ENCODE data around the gene PITPNC1. TPM values are rescaled to one million over a fixed set of nuclear protein-coding genes. Genes with fewer than 3 reads are reported as not detected.
"Not testable (repeated sequence)": the region's sequence is repeated elsewhere in the genome, so short reads cannot be mapped to it uniquely, and the experiment has no call there.

The PITPNC1 gene
- total RNA-seq, 1 experiment from 2014 or later = 6.4 TPM

DNA sequence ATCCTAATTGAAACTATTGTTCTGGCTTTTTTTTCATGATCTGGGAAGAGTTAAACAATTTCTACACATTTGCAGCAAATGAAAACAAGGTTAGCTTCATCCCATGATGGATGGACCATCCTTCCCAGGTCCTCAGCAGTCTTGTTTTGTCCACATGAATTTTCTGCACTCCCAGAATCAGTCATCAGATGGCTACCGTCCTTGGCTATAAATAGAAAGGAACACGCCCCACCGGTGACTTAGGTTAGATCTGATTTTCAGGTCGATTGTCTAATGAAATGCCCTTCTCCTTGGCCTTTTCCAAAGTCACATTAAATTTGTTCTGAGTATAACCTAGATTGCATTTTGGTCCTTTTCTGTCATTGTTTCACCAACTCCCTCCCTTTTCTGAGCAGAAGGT is 299.2 kb downstream of the PITPNC1 start:
- DNase-seq (ENCODE audit: low read depth) = no peak

DNA sequence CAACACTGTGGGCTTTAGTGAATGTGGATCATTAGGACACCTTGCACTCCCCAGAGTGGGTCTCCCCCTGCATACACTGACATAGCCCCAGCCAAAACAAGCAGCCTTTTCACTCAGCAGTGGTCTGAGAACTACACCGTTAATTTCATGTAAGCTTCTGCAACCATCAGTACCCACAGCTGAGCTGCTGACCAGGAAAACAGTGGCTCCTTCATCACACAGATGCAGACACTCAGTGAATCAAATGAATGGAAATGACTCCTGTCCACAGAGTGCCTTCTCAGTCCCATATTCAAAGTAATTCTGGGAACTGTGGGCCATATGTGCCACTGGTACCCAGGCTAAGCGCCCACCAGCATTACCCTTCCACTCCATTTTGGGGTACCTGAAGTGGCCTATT is 301.3 kb downstream of the PITPNC1 start:
- no peak for DNase-seq (ENCODE audit: low read depth)

DNA sequence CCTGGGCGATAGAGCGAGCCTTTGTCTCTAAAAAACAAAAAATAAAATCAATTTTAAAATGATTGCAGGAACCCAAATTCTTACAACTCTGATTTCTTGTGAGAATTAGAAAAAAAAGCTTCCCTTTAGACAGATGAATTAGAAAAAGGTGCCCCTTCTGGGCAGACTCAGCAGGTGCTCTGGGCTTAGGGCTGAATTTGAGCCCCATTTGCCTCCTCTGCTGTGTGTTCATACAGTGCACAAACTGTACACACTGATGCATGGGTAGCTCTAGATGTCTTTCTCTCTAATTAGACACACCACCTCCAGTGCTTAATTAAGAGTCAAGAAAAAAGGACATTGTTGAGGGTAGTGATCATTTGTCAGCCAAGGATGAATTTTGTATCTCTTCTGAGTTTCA is 302.1 kb downstream of the PITPNC1 start:
- DNase-seq (ENCODE audit: low read depth) = no peak

DNA sequence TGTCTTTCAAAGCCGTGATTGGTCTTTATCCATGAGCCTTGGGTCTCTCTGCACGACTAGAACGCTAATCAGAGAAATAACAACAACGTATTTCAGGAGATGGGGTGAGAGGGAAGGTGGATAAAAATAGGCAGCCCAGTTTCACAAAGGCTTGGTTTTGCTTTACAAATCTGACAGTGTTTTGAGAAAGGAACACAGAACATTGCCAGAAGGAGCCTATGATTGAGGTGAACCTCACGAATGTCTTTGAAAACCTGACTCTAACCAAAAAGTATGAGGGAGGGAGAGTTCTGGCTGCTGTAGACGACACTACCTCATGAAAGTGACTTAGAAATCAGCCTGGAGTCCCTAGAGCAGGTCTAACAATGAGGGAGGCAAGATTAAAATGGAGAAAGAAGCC is 302.6 kb downstream of the PITPNC1 start:
- no peak for DNase-seq (ENCODE audit: low read depth)

DNA sequence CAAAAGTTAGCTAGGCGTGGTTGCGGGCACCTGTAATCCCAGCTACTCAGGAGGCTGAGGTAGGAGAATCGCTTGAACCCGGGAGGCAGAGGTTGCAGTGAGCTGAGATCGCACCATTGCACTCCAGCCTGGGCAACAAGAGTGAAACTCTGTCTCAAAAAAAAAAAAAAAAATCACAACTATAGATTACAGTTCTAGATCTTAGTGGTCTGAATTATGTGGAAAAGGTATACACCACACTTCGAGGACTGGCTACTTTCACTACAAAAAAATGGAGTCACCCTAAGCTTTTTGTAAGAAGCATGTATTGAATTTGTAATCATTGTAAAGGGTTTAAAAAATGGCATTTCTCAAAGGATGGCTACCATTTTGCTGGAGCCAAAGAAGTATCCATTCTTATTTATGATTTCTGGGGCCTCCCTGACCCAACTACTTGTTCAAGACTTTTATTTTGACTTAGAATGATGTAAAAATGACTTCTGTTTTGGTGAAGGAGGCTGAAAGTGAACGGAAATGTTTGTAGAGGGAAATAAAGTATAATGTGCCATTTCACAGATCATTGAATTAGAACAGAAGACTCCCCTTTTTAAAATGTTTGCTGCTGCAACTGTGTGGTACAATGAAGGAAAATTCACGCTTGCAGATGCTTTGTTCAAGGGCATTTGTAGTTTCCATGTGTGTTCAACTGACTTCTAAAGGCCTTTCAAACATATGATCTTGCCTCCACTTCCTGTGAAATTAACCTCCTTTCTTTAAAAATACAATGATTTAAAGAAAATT is 303.6 kb downstream of the PITPNC1 start:
- DNase-seq (ENCODE audit: low read depth) = no peak

DNA sequence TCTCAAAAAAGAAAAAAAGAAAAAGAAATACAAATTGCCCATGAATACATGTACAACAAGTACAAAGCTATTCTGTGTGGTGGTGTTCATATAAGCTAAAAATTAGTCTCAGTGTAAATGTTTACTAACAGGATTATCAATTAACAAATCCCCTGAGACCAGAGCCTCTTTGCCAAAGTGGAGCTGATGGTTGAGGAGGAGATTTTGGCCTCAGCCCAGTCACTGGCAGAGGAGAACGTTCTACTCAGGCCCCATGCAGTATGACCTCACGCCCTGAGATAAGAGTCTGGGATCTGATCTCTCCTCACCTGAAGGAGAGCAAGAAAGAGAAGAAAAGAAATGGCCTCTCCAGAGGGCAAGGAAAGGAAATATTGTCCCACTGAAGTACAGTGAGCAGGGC is 305.1 kb downstream of the PITPNC1 start:
- no peak for DNase-seq (ENCODE audit: low read depth)

DNA sequence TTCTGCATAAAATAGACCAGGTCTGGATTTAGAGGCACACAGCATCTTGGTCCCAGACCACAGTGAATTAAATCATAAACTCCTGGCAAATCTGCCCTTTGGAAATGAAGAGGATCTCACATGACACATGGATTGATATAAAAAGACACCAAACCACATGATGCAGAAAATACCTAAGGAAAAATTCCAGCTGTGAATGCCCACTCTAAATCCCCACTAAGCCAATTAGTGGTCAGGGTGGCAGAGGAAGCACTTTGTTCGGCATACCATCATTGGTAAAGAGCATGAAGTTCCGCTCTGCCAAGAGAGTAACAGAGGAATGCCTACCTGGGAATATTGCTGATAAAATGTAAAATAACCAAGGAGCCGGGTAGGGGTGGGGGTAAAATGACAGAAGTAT is 308.3 kb downstream of the PITPNC1 start:
- no peak for DNase-seq (ENCODE audit: low read depth)

DNA sequence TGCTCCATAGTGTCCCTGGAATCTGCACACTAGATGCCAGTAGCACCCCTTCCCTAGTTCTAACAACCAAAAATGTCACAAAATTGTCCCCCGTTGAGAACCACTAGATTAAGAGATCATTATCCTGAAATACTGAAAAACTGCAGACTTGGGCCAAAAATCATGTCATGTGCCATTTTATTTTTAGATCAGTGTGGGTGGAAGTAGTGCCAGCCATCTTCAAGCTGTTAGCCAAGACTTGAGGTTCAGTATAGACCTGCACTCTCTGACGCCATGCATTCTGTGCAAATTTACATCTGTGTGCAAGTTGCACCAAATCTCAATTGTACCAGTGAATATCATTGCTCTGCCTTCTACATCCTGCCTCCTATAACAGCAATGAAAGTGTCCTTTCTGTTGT is 309.2 kb downstream of the PITPNC1 start:
- DNase-seq (ENCODE audit: low read depth) = no peak

DNA sequence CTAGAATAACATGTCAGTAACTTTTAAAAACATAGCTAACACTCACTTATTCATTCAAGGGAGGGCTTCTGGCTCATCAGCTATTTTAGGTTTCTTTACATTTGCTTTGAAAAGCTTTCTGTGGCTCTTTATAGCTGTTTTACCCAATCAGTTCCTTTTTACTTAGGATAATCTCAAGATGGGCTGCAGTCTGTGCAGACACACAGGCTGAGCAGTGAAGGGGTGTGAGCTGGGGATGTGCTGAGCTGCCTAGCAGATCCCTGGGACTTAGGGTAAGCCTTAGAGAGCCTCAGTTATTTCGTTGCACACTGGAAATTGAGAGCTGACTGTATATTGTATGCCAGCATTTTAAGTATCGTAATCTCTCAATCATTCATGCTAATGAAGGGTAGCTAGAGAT is 310.4 kb downstream of the PITPNC1 start:
- no peak for DNase-seq (ENCODE audit: low read depth)

DNA sequence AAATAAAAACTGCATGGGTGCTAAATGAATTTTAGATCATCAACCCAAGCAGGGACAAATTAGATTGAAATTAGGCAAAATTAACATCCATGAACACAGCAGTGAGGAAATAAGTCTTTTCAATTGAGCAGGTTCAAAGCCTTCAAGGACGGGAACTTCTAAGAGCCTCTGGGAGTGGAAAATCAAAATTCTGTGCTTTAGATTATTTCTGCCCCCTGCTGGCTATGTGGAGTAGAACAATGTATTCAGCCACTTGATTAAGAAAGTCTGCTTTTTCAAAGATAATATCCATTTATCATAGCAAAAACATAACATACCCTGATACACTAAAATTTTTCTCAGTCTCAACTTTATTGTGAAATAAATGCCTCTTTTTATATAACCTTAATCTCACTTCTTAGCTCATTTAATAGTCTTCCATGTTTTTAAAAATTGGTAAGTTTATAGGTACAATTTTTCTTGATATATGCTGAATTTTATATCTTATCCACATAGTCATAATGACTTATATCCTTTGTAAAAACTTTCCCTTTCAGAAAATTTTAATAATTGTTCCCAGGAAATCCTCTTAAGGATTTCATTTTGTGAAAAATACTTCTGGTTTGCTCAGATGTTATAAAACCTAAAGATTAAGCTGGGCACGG is 312.6 kb downstream of the PITPNC1 start:
- peak; percentile 49 for DNase-seq (ENCODE audit: low read depth)

DNA sequence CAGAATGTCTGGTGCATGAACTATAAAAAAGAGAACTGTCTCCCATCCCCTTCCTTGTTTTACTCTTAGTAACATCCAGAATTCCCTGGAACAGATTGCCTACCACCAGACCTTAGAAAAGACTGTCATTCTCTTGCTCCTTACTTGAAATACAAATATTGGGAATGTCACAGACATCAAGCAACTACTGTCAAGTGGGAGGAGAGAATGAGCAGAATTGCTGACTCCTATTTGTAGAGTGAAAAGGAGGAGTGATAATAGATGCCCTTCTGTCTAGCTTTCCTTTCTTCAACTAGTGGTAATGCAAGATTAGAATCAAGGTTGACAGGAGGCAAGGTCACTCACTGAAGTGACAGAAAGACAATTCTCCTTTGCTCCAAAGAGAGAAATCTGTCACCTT is 316.7 kb downstream of the PITPNC1 start:
- DNase-seq (ENCODE audit: low read depth) = no peak

DNA sequence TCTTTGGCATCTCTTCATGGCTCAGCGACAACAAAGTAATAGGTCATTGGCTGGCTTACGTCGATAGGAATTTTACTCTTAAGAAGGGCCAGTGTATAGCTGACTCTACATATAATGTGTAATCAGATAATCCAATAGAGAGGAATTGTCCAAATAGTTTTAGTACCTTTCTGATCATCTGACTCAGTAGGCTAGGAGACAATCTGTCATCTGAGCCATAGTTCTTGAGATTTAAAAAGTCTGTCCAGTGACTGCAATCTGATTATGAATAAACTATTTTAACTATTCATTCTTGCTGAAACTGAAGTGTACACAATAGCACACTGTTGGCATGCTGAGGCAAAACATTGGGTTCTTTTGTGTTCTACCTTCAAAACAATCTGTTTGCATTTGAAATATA is 319.3 kb downstream of the PITPNC1 start:
- DNase-seq (ENCODE audit: low read depth) = no peak

DNA sequence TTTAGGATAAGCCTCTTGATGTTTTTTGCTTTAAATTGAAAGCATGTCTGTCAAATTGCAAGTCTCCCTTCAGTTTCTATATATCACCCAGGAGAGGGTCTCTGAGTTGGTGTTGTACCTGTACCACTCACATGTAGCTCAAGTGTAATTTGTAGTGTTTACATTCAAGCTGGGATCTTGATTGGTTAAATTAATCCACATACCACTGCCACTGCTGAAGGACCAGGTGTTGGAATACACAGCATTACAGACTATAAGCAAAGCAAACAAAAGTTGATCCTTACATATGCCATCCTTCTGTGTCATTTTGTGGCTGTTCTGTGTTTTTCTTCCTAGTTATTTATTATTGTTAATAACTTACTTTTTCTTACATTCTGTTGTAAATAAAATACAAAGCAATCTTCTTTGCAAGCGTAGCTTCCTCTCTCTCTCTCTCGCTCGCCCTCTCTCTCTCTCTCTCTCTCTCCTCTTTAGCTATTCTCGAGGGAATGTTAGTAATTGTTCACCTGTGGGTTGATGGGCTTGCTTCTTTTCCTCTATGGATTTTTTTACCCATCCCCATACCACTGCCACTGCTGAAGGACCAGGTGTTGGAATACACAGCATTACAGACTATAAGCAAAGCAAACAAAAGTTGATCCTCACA is 319.9 kb downstream of the PITPNC1 start:
- no peak for DNase-seq (ENCODE audit: low read depth)

DNA sequence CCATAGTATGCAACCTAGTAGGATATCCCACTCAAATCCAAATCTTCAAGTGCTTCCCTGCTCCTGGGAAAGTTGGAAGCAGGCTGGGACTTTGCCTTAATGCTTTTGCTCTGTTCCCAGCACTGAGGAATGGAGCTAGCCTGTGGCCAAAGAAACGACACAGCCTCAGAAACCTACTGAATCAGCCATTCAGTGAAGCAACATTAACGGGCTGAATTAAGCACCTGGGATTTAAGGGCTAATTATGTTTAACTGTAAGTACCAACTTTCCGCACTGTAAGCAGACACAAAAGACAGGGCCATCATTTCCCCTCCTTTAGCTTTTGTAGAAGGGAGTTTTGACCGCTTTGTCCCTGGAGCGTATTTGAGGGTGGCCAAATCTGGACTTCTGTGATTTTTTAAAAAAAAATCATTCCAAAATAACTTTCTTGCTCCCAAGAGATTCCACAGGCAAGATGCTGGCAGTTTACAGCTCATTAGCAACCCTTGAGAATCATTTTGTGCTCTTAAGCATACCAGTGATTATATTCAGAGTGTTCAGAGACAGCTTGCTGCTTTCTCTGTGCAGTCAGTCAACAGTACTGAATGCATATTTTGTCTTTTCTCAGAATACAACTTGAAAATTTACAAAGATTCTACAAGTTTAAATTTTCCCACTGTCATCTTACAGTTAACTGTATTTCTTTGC is 323.1 kb downstream of the PITPNC1 start:
- DNase-seq (ENCODE audit: low read depth) = no peak

DNA sequence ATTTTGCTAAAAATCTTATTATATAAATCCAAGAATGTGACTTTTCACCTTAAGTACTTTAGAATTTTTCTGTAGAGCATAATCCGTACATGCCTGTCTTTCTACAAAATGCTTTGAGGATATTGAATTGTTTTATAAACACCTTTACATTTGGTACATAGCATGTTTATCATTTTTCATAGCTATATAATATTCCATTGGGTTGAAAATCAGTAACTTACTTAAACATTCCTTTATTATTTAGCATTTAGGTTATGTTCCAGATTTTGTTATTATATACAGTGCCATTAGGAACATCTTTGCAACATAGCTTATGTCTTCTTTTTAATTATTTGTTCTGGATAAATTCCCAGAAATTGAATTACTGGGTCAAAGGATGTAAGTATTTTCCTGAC is 323.6 kb downstream of the PITPNC1 start:
- DNase-seq (ENCODE audit: low read depth) = no peak

DNA sequence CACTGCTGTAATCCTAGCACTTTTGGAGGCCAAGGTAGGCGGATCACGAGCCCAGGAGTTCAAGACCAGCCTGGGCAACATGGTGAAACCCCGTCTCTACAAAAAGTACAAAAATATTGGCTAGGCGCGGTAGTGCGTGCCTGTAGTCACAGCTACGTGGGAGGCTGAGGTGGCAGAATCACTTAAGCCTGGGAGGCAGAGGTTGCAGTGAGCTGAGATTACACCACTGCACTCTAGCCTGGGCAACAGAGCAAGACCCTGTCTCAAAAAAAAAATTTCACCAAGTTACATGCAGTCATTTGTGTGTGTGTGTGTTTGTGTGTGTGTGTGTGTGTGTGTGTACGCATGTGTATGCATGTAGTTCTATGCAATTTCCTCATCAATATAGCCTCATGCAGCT is 325.8 kb downstream of the PITPNC1 start:
- not testable (repeated sequence) for DNase-seq (ENCODE audit: low read depth)

DNA sequence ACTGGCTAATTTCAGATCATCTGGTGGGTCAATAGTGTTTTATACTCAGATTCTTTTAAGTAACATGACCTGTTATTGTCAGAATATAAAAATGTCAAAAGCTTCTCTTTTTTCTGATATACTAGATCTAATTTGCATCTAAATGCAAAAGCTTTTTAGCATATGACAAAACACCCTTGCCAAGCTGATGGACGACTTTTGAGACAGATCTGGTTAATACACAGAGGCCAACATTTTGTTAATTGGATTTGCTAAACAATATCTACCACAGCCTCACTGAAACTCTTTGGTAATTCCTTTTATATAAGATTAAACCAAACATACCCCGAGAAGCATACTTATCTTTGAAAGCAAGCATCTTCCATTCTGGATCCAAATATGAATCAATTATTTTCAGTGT is 330.4 kb downstream of the PITPNC1 start:
- DNase-seq (ENCODE audit: low read depth) = no peak

DNA sequence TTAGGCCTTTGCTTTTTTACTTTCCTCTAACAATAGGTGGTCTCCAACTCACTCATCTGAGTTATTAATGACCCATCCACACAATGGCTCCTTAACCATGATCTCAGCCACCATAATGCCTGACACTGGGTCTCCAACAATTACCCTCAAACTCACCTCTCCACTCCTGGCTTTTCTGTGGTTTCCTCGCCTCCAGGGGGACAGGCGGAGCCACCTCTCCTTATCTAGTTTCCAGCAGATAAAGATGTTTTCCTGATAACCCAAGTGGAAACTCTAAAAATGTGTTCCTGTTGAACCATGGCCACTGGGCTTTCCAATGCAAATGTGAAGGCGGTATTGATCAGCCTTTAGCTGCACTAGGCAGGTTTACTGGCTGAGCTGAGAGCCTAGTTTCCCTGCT is 331.3 kb downstream of the PITPNC1 start:
- DNase-seq (ENCODE audit: low read depth) = no peak

DNA sequence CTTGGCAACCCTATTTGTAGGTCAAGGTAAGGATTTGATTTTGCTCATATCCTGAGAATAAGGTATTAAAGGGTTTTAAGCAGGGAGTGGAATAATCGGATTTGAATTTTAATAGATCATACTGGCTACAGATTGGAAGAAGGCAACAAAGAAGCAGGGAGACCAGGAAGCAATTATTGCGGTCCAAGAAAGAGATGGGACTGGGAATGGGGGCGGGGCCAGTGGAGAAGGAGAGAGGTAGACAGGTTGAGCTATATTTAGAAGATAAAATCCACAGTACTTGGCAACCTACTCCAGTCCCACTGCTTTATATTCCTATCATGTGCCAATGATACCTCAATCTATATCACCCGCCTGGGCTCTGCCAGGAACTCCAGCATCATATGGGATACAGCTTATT is 334.8 kb downstream of the PITPNC1 start:
- no peak for DNase-seq (ENCODE audit: low read depth)

DNA sequence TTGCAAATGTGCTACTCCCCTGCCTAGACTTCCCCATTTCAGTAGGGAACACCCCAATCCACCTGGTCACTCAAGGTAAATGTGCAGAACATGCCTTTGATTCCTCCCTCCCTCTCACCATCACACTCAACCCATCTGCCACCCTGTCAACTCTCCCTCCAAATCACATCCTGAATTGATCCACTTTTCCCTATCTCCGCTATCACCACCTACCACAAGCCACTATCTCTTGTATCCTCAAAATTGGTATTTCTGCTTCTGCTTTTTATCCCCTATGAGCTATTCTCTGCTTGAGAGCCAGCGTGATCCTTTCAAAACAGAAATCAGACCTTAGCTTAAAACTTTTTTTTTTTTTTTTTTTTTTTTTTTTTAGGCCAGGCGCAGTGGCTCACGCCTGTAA is 335.3 kb downstream of the PITPNC1 start:
- no peak for DNase-seq (ENCODE audit: low read depth)

DNA sequence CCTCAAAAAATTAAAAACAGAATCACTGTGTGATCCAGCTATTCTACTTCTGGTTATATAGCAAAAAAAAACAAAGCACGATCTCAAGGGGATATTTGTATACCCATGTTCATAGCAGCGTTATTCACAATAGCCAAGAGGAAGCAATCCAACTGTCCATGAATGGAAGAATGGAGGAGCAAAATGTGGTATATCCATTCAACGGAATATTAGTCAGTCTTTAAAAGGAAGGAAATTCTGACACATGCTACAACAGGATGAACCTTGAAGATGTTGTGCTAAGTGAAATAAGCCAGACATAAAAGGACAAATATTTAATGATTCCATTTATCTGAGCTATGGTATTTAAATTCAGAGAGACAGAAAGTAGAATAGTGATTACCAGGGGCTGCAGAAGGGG is 336.1 kb downstream of the PITPNC1 start:
- no peak for DNase-seq (ENCODE audit: low read depth)

DNA sequence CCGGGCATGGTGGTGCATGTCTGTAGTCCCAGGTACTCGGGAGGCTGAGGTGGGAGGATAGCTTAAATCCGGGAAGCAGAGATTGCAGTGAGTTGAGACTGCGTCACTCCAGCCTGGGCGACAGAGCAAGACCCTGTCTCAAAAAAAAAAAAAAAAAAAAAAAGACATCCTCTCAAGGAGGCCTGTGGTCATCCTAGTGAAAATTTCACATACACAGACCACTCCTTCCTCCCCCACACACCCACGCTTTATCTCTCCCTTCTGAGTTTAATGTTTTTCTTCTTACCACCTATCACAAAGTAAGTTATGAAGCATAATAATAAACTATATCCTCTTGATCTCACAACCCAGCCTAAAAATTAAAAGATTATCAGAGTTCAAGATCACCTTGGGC is 339.3 kb downstream of the PITPNC1 start:
- DNase-seq (ENCODE audit: low read depth) = no peak

Data from HT1080 (cell line).